ENCODE data around the gene FGF14.

FGF14 gene

DNA sequence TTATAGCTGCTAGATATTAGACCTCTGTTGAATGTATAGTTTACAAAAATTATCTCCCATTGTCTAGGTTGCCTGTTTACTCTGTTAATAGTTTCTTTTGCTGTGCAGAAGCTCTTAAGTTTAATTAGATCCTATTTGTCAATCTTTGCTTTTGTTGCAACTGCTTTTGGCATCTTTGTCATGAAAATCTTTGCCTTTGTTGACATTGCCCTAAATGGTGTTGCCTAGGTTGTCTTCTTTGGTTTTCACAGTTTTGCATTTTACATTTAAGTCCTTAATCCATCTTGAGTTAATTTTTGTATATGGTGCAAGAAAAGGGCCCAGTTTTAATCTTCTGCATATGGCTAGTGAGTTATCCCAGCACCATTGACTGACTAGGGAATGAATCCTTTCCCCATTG is 618.3 kb downstream of the FGF14 start:
- TF ChIP-seq, protein P1, sequence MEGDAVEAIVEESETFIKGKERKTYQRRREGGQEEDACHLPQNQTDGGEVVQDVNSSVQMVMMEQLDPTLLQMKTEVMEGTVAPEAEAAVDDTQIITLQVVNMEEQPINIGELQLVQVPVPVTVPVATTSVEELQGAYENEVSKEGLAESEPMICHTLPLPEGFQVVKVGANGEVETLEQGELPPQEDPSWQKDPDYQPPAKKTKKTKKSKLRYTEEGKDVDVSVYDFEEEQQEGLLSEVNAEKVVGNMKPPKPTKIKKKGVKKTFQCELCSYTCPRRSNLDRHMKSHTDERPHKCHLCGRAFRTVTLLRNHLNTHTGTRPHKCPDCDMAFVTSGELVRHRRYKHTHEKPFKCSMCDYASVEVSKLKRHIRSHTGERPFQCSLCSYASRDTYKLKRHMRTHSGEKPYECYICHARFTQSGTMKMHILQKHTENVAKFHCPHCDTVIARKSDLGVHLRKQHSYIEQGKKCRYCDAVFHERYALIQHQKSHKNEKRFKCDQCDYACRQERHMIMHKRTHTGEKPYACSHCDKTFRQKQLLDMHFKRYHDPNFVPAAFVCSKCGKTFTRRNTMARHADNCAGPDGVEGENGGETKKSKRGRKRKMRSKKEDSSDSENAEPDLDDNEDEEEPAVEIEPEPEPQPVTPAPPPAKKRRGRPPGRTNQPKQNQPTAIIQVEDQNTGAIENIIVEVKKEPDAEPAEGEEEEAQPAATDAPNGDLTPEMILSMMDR (IDR thresholded peaks at IDR 0.05; ENCODE audit: low read length, missing control alignments), result no peak
- H3K4me3 ChIP-seq (replicated peaks; ENCODE audit: low read depth, low read length), result no peak overlapping the region
- no peak for DNase-seq (ENCODE audit: low read depth)

DNA sequence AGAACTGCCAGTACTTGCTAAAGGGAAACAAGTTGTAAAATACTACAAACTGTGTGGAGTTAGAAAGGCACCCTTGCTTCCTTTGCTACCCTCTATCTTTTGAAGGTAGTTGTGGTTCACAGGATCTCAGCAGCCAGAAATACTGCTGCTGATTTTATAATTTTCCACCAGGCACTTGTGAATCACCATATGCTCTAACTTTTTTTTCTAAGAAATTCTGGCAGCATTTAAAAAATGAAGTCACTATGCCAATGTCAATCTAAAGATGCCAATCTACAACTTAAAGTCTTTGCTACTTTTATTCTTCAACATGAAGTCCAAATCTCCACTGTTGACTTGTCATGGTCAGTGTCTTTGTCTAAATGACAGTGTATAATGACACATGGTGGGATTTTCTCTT is 621.6 kb downstream of the FGF14 start:
- TF ChIP-seq, protein P1 (IDR thresholded peaks at IDR 0.05; ENCODE audit: low read length, missing control alignments), result no peak
- H3K4me3 ChIP-seq (replicated peaks; ENCODE audit: low read depth, low read length), result no peak overlapping the region
- DNase-seq (ENCODE audit: low read depth), result no peak

DNA sequence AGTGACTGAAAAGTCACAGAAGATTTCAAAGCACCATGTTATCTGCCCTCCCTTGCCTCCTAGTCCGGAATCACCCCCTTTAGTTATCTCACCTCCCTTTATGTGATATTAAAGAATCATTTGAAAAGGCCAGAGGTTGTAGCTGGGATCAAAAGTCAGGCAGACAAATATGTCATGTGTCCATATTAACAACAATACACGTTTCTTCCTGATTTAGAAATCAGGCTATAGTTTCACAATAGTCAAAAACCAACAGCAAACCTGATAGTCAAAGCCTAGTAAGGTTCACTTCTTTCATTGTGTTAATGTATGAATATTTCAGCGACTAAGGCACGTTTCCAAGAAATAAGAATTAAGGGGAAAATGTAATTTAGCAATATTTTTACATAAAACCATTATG is 622.7 kb downstream of the FGF14 start:
- TF ChIP-seq, protein P1 (IDR thresholded peaks at IDR 0.05; ENCODE audit: low read length, missing control alignments), result no peak
- no peak overlapping the region for H3K4me3 ChIP-seq (replicated peaks; ENCODE audit: low read depth, low read length)
- no peak for DNase-seq (ENCODE audit: low read depth)

DNA sequence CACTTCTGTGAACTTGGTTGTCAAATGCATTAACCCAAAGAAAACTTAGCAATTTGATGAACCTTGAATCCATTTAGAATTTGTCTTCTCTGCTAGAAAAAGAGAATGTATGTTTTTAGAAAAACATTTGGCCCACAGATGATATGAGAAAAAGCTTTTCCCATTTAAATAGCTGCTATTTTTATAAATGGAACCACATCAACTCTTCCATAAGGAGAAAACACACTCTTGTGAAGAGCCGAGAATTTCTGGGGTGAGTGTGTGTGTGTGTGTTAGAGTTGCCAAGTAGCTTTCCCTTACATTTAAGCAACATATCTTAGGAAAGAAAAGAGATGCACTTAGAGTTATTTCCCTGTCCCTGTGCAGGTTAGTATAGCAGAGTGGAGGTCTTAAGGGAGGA is 626.6 kb downstream of the FGF14 start:
- DNase-seq (ENCODE audit: low read depth), result no peak
- TF ChIP-seq, protein P1 (IDR thresholded peaks at IDR 0.05; ENCODE audit: low read length, missing control alignments), result no peak
- H3K4me3 ChIP-seq (replicated peaks; ENCODE audit: low read depth, low read length), result no peak overlapping the region

DNA sequence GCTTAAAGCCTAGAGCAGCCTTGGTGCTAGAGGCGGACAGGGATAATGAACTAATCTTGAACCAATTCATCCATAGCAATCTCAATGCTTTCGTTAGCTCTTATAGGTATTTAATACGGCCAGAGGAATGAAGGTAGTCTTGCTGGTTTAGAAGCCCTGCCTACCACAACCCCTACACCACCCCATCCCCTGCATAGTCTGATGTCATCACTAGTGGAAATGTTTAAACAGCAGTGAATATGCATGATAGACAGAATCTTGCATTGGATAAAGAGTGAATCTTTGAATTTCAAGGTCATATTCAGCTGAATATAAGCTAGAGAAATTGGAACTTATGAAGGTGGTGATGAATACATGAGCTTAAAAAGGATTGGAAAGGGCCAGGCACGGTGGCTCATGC is 627.5 kb downstream of the FGF14 start:
- H3K4me3 ChIP-seq (replicated peaks; ENCODE audit: low read depth, low read length), result no peak overlapping the region
- TF ChIP-seq, protein P1 (IDR thresholded peaks at IDR 0.05; ENCODE audit: low read length, missing control alignments), result no peak
- no peak for DNase-seq (ENCODE audit: low read depth)

DNA sequence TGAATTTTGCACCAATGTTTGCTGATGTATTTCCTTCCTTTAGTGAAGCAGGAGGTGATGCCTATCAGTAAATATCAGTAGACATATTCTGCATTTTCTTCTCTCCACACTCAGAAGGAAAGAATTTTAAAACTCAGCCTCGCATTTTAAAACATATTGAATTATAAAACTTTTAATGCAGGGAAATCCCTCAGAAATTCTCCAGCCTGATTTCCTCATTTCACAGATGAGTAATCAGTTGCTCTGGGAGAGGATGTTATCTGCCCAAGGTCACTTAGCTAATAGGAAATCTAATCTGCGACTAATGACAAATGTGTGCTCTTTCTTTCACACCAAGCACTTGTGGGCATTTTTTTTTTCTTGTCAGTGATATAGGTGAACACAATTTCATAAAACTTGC is 628.8 kb downstream of the FGF14 start:
- peak; percentile 3 for DNase-seq (ENCODE audit: low read depth)
- TF ChIP-seq, protein P1 (IDR thresholded peaks at IDR 0.05; ENCODE audit: low read length, missing control alignments), result no peak

DNA sequence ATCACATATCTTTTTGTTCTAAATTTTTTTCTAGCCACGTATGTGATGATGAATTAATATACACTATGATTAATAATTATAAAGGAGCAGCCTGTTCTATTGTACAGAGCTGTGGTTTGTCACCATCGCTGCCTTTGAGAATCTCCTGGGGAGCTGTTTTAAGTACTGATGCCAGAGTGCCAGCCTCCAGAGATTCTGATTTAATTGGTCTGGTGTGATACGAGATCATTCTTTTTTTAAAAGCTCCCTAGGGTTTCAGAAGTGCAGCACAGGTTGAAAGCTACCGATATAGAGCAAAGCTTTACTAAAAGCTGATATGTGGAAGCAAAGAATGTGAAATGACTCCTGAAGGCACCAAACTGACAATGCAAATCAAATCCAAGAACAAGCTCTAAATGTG is 634.7 kb downstream of the FGF14 start:
- H3K4me3 ChIP-seq (replicated peaks; ENCODE audit: low read depth, low read length), result no peak overlapping the region
- TF ChIP-seq, protein P1 (IDR thresholded peaks at IDR 0.05; ENCODE audit: low read length, missing control alignments), result no peak
- DNase-seq (ENCODE audit: low read depth), result no peak

More for the DNA sequence above, 628.8 kb downstream of the FGF14 start:
- H3K4me3 ChIP-seq (replicated peaks; ENCODE audit: low read depth, low read length), result no peak overlapping the region
